Right hindlimb (tissue), 1 donor: Measurements from ENCODE around the gene NPPC.
"Not testable (repeated sequence)": the region's sequence is repeated elsewhere in the genome, so short reads cannot be mapped to it uniquely, and the experiment has no call there.

Experiments used
- DNase-seq: peaks from one replicate; pipeline ENCODE4 v3.0.0-alpha.2; 2018

The NPPC gene

GRCh38 chr2:231919341-231920035 is 6.7 kb downstream of the NPPC start:
- DNase-seq, result no peak

- no peak for DNase-seq
Measured at GRCh38 chr2:231918501-231919330, 7.5 kb downstream of the NPPC start.

DNA sequence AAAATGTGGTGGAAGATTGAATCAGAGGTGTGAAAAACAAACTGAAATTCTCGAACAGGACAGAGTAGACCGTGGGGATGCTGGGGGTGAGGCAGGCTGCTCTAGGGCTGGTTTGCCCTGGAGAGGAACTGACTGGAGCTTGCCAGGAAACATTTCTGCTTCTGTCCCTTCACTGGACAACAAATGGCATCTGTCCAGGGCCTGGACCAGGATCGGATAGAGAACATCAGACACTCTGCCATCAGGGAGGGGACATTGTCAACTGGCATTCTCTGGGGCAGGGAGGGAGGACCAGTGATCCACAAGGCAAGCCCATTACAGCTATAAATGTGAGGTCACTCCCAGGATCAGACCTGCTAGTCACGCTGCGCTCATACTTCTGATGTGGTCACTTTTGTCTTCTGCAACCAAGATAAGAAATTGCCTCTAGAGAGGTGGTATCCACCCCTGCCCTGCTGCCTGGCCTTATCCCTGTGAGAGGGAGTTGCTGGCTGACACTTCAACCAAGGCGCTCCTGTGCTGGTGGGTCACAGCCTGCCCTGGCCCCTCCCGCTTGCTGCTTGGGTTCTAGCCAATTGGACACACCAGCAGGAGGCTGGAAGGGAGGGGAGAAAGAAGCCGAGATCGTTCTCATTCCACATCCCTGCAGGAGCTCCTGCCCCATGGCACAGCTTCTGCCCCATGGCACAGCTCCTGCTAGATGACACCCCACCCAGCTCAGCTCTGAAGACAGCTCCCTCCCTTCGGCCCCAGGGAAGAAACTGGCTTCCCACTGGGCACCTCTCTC is 8.7 kb downstream of the NPPC start:
- DNase-seq, result no peak

DNA sequence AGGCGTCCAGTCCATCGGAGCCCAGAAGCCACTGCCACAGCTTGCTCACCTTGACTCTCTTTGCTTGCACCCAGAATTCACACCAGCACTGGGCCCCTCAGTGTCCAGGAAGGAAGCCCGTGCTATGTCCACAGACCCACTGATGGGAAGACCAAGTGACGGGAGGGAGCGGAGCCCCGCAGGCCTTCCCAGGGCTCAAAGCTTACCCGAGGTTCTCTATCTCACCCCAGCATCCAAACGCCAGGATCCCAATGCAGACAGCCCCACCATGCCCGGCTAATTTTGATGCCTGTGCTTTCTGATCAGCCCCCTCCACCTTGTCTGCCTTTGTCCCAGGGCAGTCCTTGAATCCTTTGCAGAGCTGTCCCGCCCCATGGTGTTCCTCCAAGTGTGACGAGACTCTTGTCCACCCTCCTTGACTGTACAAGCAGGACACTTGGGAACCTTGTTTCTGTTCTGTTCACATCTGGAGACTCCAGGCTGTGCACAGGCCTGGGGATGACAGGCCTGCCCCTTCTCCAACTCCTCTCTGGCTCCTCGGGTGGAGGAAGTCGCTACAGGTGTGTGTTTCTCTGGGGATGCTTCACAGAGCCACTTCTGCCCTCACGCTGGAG is 12.0 kb downstream of the NPPC start:
- no peak for DNase-seq

GRCh38 chr2:231911381-231911780 is 14.8 kb downstream of the NPPC start:
- no peak for DNase-seq

- DNase-seq, result no peak
Measured at GRCh38 chr2:231910771-231911170, 15.4 kb downstream of the NPPC start.

DNA sequence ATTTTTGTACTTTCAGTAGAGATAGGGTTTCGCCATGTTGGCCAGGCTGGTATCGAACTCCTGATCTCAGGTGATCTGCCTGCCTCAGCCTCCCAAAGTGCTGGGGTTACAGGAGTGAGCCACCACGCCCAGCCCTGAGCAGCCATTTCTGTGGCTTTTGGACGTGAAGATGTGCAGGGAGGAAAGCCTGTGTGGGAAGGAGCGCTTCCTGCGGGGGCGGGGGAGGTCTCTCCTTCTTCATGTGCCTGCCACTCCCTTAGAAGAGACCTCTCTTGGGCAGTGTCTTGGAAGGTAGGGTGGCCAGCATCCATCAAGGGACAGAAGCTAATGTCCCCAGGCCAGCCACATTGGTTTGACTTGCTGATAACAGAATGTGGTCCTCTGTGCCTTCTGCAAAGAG is 16.0 kb downstream of the NPPC start:
- not testable (repeated sequence) for DNase-seq

DNA sequence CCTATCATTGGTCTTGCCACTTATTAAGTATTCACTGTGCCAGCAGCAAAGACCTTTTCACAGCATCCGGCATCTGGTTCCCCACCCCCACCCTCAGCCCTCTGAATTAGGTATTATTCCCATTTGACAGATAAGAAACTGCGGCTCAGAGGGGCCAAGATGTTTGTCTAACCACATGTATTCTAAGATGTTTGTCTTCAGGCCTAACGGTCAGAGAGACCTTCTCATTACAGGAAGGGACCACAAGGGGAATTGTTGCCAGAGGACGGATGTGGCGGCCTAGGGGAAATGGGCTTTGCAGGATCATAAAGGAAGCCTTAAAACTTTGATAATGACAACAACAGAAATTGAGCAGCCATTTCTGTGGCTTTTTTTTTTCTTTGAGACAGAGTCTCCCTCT is 16.6 kb downstream of the NPPC start:
- no peak for DNase-seq

DNA sequence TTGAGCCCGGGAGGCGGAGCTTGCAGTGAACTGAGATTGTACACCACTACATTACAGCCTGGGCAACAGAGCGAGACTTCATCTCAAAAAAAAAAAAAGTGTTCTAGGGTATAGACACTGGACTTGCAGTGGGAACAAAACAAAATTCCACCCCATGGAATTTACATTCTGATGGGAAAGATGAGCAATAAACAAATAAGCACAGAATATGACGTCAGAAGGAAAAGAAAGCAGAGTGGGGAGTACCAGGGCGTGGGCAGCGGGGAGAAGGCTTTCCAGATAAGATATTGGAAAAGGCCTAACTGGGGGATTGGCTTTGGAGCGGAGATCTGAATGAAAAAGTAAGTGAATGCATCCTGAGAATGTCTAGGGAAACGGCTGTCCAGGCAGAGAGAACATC is 17.6 kb downstream of the NPPC start:
- no peak for DNase-seq

DNA sequence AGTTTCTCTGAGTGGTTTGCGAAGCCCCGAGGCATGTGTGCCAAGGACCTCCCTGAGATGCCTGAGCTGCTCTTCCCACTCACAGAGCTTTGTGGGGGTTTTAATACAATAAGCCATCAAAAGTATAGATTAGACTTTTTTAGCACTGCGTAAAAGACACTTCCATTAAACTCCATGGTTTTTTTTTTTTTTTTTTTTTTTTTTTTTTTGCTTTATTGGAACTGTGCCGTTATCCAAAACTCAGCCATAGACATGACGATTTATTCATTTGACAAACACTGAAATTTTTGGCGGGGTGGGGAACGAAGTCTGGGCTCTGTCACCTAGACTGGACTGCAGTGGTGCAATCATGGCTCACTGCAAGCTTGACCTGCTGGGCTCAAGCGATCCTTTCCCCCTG is 18.4 kb downstream of the NPPC start:
- DNase-seq, result no peak

- no peak for DNase-seq
Measured at GRCh38 chr2:231905026-231905425, 21.2 kb downstream of the NPPC start.

DNA sequence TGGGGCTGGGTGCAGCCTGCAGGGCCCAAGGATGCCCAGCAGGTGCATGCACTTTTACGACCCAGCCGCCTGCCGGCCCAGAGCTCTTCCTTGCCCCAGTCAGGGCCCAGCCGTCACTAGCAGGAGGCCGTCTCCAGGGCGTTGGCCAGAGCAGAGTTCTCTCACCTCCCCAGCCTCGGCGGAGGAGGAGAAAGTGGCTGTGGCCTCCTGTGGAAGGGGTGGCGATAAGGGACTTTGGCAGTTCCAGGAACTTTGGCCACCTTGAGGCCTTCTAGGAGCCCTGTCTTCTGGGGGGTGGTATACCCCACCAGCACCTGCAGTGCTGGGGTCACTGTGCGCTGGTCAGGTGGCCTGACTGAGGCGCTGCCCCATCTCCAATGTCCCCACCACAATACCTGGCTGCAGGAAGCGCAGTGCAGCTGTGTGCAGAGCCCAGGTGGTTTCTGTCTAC is 22.0 kb downstream of the NPPC start:
- DNase-seq, result no peak

DNA sequence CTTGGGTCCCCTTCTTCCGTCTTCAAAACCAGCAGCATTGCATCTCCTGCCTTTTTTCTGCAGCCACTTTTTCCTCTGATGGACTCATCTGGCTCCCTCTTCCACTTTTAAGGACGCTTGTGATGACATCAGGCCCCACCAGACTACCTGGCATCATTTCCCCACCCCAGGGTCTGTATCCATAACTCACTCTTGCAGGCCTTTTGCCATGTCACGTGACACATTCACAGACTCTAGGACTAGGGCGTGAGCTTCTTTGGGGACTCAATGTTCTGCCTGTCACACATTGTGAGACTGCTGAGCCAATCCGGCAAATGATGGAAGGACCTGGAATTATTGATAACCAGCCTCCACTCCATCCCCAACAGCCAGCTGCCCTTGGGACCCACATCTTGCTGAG is 23.6 kb downstream of the NPPC start:
- no peak for DNase-seq

- no peak for DNase-seq
Measured at GRCh38 chr2:231900972-231901371, 25.2 kb downstream of the NPPC start.

GRCh38 chr2:231900486-231900942 is 25.7 kb downstream of the NPPC start:
- peak; percentile 51 for DNase-seq

DNA sequence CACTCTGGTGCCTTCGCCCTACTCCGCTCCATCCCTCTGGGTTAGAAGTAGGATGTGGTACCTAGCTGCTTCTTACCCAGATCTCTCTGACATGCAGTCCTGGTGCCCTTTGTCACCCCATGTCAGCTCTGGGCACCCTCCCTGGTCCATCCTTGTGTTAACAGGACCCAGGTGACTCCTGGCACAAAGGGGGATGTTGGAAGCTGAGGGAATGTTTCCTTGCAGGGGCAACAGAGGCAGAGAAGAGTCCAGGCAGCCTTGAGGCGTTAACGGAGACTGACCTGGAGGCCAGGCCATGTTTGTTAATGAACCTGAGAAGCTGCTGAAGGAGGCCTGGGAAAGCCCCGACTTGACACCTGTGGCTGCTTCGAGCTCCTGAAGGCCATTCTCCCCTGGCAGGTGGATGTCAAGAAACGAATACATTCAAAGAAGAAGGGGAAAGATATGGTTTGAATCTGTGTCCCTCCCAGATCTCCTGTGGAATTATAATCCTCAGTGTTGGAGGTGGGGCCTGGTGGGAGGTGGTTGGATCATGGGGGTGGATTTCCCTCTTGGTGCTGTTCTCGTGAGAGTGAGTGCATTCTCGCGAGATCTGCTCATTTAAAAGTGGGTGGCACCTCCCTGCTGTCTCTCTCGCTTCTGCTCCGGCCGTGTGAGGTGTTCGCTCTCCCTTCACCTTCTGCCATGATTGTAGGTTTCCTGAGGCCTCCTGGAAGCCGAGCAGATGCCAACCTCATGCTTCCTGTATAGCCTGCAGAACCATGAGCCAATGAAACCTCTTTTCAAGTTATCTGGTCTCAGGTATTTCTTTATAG is 31.4 kb downstream of the NPPC start:
- no peak for DNase-seq

DNA sequence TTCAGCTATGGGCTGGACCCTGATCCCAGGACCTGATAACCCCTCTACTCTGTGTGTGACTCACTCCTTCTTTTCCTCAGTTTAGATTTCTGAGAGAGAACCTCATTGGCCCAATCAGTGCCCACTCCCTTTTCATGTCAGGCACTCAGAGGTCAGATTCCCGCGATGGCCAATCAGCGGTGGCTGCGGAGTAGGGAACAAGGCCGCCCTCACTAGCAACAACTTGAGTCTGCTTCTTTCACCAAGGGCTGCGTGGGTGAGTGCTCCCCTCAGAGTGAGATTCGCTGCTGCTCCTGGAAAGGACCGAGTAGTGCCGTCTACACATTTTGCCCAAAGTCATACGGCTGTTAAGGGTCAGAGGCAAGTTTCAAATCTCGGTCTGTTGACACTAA is 34.7 kb downstream of the NPPC start:
- no peak for DNase-seq

GRCh38 chr2:231890896-231891513 is 35.2 kb downstream of the NPPC start:
- no peak for DNase-seq

- DNase-seq, result no peak
Measured at GRCh38 chr2:231887756-231888155, 38.4 kb downstream of the NPPC start.

DNA sequence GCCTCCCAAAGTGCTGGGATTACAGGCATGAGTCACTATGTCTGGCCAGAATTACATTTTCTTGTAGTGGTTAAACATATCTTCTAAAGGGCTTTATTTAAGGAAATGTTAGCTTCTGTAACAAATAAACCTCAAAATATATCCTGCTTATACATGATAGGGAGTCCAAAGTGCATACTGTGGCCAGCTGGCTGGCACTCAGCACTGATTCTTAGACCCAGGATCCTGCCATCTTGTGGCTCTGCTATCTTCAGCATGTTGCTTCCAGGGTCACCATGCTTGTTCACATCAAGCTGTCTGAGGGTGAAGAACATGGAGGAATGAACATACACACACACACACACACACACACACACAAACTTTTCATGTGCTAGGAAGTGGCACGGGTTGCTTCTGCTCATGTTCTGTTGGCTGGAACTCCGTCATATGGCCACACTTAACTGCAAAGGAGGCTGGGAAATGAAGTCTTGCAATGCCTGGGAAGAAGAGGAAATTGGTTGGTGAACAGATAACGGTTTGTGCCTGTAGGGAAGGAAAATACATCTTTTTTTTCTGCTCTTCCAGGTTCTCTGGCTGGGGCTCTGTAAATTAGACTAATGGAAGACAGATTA is 40.0 kb downstream of the NPPC start:
- no peak for DNase-seq
